ENCODE results near the gene RFX2. TPM values are rescaled to one million over a fixed set of nuclear protein-coding genes. Genes with fewer than 3 reads are reported as not detected.
A peak's percentile ranks its signal among the peaks of the same experiment; 100 is the strongest.

RFX2 gene
- total and polyA plus RNA-seq, 9 of the 15 experiments (the other 6 are each of a cell fraction or from before 2014, with no cell fraction given), result 3.6 to 18.7 (median 8.7) TPM

DNA sequence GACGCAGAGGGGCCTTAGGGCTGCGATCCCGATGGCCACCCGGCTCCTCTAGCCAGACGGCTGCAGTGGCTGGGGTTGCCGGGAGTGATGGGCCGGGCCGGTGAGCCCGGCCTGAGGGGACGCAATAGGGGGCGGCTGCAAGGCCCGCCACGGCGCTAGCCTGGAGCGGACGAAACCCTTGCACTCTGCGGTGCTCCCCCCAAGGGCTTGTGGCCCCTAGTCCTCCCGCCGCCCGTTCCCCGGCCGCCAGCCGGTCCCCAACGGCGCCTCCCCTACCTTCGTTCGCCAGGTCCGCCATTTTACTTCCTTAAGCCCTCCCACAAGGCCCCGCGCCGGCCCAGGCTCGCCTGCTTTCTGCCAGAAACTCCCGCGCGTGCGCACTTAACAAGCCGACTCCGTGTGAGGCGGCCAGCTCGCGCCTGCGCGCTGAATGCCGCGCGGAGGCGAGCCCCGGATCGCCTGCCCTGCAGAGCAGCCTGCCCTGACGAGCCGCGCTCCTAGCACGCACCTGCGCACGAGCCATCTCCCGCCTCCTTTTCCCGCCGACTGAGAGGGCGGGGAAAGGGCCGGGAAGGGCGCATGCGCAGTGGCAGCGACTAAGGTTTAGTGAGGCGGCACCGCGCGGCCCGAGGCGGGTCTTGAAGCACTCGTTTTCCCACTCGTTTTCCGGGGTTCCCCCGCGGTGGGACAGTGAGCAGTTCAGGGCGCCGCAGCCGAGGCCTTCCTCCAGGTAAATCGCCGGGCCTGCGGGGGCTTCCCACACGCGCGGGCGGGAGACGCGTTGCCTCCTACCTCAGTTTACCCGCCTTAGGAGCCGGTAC lies 132.3 kb downstream of the RFX2 start, which contains the start of gene RANBP3 (continued):
- TF ChIP-seq, protein P1, sequence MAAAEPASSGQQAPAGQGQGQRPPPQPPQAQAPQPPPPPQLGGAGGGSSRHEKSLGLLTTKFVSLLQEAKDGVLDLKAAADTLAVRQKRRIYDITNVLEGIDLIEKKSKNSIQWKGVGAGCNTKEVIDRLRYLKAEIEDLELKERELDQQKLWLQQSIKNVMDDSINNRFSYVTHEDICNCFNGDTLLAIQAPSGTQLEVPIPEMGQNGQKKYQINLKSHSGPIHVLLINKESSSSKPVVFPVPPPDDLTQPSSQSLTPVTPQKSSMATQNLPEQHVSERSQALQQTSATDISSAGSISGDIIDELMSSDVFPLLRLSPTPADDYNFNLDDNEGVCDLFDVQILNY (CRISPR knock-in tag; IDR thresholded peaks at IDR 0.05), result no peak
- TF ChIP-seq, protein P2, sequence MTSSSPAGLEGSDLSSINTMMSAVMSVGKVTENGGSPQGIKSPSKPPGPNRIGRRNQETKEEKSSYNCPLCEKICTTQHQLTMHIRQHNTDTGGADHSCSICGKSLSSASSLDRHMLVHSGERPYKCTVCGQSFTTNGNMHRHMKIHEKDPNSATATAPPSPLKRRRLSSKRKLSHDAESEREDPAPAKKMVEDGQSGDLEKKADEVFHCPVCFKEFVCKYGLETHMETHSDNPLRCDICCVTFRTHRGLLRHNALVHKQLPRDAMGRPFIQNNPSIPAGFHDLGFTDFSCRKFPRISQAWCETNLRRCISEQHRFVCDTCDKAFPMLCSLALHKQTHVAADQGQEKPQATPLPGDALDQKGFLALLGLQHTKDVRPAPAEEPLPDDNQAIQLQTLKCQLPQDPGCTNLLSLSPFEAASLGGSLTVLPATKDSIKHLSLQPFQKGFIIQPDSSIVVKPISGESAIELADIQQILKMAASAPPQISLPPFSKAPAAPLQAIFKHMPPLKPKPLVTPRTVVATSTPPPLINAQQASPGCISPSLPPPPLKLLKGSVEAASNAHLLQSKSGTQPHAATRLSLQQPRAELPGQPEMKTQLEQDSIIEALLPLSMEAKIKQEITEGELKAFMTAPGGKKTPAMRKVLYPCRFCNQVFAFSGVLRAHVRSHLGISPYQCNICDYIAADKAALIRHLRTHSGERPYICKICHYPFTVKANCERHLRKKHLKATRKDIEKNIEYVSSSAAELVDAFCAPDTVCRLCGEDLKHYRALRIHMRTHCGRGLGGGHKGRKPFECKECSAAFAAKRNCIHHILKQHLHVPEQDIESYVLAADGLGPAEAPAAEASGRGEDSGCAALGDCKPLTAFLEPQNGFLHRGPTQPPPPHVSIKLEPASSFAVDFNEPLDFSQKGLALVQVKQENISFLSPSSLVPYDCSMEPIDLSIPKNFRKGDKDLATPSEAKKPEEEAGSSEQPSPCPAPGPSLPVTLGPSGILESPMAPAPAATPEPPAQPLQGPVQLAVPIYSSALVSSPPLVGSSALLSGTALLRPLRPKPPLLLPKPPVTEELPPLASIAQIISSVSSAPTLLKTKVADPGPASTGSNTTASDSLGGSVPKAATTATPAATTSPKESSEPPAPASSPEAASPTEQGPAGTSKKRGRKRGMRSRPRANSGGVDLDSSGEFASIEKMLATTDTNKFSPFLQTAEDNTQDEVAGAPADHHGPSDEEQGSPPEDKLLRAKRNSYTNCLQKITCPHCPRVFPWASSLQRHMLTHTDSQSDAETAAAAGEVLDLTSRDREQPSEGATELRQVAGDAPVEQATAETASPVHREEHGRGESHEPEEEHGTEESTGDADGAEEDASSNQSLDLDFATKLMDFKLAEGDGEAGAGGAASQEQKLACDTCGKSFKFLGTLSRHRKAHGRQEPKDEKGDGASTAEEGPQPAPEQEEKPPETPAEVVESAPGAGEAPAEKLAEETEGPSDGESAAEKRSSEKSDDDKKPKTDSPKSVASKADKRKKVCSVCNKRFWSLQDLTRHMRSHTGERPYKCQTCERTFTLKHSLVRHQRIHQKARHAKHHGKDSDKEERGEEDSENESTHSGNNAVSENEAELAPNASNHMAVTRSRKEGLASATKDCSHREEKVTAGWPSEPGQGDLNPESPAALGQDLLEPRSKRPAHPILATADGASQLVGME (CRISPR knock-in tag; IDR thresholded peaks at IDR 0.05), result peak; percentile 56; the same call in 1 of the 2 replicates
- TF ChIP-seq ZNF324 (CRISPR knock-in tag; IDR thresholded peaks at IDR 0.05), result peak; percentile 20; the same call in 1 of the 2 replicates
- TF ChIP-seq POLR2AphosphoS5 (IDR thresholded peaks at IDR 0.05; ENCODE audit: control insufficient read depth, insufficient read depth, low read depth, low read length), result peak; percentile 58
- no peak for TF ChIP-seq HOXB6 (CRISPR knock-in tag; IDR thresholded peaks at IDR 0.05; ENCODE audit: borderline replicate concordance)
- no peak for TF ChIP-seq ARID2 (IDR thresholded peaks at IDR 0.05)
- TF ChIP-seq, protein P3, sequence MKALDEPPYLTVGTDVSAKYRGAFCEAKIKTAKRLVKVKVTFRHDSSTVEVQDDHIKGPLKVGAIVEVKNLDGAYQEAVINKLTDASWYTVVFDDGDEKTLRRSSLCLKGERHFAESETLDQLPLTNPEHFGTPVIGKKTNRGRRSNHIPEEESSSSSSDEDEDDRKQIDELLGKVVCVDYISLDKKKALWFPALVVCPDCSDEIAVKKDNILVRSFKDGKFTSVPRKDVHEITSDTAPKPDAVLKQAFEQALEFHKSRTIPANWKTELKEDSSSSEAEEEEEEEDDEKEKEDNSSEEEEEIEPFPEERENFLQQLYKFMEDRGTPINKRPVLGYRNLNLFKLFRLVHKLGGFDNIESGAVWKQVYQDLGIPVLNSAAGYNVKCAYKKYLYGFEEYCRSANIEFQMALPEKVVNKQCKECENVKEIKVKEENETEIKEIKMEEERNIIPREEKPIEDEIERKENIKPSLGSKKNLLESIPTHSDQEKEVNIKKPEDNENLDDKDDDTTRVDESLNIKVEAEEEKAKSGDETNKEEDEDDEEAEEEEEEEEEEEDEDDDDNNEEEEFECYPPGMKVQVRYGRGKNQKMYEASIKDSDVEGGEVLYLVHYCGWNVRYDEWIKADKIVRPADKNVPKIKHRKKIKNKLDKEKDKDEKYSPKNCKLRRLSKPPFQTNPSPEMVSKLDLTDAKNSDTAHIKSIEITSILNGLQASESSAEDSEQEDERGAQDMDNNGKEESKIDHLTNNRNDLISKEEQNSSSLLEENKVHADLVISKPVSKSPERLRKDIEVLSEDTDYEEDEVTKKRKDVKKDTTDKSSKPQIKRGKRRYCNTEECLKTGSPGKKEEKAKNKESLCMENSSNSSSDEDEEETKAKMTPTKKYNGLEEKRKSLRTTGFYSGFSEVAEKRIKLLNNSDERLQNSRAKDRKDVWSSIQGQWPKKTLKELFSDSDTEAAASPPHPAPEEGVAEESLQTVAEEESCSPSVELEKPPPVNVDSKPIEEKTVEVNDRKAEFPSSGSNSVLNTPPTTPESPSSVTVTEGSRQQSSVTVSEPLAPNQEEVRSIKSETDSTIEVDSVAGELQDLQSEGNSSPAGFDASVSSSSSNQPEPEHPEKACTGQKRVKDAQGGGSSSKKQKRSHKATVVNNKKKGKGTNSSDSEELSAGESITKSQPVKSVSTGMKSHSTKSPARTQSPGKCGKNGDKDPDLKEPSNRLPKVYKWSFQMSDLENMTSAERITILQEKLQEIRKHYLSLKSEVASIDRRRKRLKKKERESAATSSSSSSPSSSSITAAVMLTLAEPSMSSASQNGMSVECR (CRISPR knock-in tag; IDR thresholded peaks at IDR 0.05), result peak; percentile 84
- TF ChIP-seq GABPB2 (CRISPR knock-in tag; conservative IDR thresholded peaks at IDR 0.05), result no peak
- TF ChIP-seq KLF16 (IDR thresholded peaks at IDR 0.05), result no peak
- TF ChIP-seq SUPT5H (IDR thresholded peaks at IDR 0.05), result peak; percentile 86
- peak; percentile 44 for TF ChIP-seq TCF3 (CRISPR knock-in tag; IDR thresholded peaks at IDR 0.05)
- TF ChIP-seq POLR2B (IDR thresholded peaks at IDR 0.05; ENCODE audit: low read depth, partially characterized antibody), result peak; percentile 97
- peak; percentile 91 for TF ChIP-seq HMGN3 (IDR thresholded peaks at IDR 0.05; ENCODE audit: borderline replicate concordance, extremely low read depth, insufficient read length, low read depth, low read length)
- TF ChIP-seq, protein P4, sequence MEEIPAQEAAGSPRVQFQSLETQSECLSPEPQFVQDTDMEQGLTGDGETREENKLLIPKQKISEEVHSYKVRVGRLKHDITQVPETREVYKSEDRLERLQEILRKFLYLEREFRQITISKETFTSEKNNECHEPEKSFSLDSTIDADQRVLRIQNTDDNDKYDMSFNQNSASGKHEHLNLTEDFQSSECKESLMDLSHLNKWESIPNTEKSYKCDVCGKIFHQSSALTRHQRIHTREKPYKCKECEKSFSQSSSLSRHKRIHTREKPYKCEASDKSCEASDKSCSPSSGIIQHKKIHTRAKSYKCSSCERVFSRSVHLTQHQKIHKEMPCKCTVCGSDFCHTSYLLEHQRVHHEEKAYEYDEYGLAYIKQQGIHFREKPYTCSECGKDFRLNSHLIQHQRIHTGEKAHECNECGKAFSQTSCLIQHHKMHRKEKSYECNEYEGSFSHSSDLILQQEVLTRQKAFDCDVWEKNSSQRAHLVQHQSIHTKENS (CRISPR knock-in tag; IDR thresholded peaks at IDR 0.05), result no peak
